ENCODE results near the gene NRL.

DNA sequence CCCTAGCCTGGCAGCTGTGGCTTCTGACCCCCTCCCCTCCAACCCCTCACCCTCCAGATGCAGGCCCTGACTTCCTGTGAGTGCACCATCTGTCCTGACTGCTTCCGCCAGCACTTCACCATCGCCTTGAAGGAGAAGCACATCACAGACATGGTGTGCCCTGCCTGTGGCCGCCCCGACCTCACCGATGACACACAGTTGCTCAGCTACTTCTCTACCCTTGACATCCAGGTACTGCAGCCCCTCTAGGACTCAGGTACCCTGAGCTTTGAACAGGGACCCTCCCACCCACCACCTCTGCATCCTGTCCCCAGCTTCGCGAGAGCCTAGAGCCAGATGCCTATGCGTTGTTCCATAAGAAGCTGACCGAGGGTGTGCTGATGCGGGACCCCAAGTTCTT lies 40.4 kb upstream of the NRL start:
- TF ChIP-seq, protein P1, sequence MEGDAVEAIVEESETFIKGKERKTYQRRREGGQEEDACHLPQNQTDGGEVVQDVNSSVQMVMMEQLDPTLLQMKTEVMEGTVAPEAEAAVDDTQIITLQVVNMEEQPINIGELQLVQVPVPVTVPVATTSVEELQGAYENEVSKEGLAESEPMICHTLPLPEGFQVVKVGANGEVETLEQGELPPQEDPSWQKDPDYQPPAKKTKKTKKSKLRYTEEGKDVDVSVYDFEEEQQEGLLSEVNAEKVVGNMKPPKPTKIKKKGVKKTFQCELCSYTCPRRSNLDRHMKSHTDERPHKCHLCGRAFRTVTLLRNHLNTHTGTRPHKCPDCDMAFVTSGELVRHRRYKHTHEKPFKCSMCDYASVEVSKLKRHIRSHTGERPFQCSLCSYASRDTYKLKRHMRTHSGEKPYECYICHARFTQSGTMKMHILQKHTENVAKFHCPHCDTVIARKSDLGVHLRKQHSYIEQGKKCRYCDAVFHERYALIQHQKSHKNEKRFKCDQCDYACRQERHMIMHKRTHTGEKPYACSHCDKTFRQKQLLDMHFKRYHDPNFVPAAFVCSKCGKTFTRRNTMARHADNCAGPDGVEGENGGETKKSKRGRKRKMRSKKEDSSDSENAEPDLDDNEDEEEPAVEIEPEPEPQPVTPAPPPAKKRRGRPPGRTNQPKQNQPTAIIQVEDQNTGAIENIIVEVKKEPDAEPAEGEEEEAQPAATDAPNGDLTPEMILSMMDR (conservative IDR thresholded peaks at IDR 0.05): no peak
- TF ChIP-seq ZFX (IDR thresholded peaks at IDR 0.05): no peak
